Amniotic epithelial cell (primary cell): ENCODE measurements around the gene CDCA7L.
"Not testable (repeated sequence)": the region's sequence is repeated elsewhere in the genome, so short reads cannot be mapped to it uniquely, and the experiment has no call there.

Experiments used
- DNase-seq: peaks from one replicate; pipeline ENCODE4 v3.0.0-alpha.2; 2010; ENCODE audit warnings: low read depth

Gene CDCA7L

GRCh38 chr7:21943436-21943835, 2.3 kb downstream of the CDCA7L start:
- DNase-seq = no peak

- no peak for DNase-seq
Observed at GRCh38 chr7:21942955-21943354, 2.7 kb downstream of the CDCA7L start.

GRCh38 chr7:21941611-21942141, 4.0 kb downstream of the CDCA7L start:
- peak; percentile 70 for DNase-seq

- DNase-seq = no peak
Observed at GRCh38 chr7:21939858-21940372, 5.8 kb downstream of the CDCA7L start.

- peak; percentile 29 for DNase-seq
Observed at GRCh38 chr7:21939136-21939857, 6.4 kb downstream of the CDCA7L start.

- DNase-seq = no peak
Observed at GRCh38 chr7:21938463-21938862, 7.2 kb downstream of the CDCA7L start.

GRCh38 chr7:21934808-21935207, 10.9 kb downstream of the CDCA7L start:
- no peak for DNase-seq

- DNase-seq = not testable (repeated sequence)
Observed at GRCh38 chr7:21933293-21933692, 12.4 kb downstream of the CDCA7L start.

- DNase-seq = no peak
Observed at GRCh38 chr7:21927693-21928092, 18.0 kb downstream of the CDCA7L start.

GRCh38 chr7:21926448-21926847, 19.3 kb downstream of the CDCA7L start:
- no peak for DNase-seq

GRCh38 chr7:21923658-21924057, 22.0 kb downstream of the CDCA7L start:
- peak; percentile 44 for DNase-seq

GRCh38 chr7:21922605-21923004, 23.1 kb downstream of the CDCA7L start:
- DNase-seq = no peak

GRCh38 chr7:21920936-21921335, 24.8 kb downstream of the CDCA7L start:
- no peak for DNase-seq

GRCh38 chr7:21918216-21918615, 27.5 kb downstream of the CDCA7L start:
- DNase-seq = no peak

GRCh38 chr7:21916629-21917028, 29.1 kb downstream of the CDCA7L start:
- no peak for DNase-seq

GRCh38 chr7:21916176-21916575, 29.5 kb downstream of the CDCA7L start:
- no peak for DNase-seq

- no peak for DNase-seq
Observed at GRCh38 chr7:21915140-21915539, 30.6 kb downstream of the CDCA7L start.

- DNase-seq = no peak
Observed at GRCh38 chr7:21914671-21915070, 31.0 kb downstream of the CDCA7L start.

GRCh38 chr7:21912931-21913780, 32.5 kb downstream of the CDCA7L start:
- no peak for DNase-seq

GRCh38 chr7:21912305-21912704, 33.4 kb downstream of the CDCA7L start:
- DNase-seq = peak; percentile 34

GRCh38 chr7:21911341-21911875, 34.3 kb downstream of the CDCA7L start:
- DNase-seq = peak; percentile 7

GRCh38 chr7:21910253-21910652, 35.4 kb downstream of the CDCA7L start:
- DNase-seq = no peak

- no peak for DNase-seq
Observed at GRCh38 chr7:21908746-21909145, 37.0 kb downstream of the CDCA7L start.
